Stomach (tissue), 9 donors: ENCODE data around the gene GGTA1. TPM values are rescaled to one million over a fixed set of nuclear protein-coding genes. Genes with fewer than 3 reads are reported as not detected.
"Not testable (repeated sequence)": the region's sequence is repeated elsewhere in the genome, so short reads cannot be mapped to it uniquely, and the experiment has no call there.

Source experiments
- DNase-seq, 2 donors: peaks; one replicate each; pipeline versions ENCODE4 v3.0.0 to v3.0.0-alpha.2; 2013 to 2019
- H3K27ac ChIP-seq, 5 donors: fragments of 200-600 bp in 4 of 5; sonication (generic) in 4 of 5; one replicate each; pipeline ENCODE4 v1.5.1; 2013 to 2019; ENCODE audit warnings: mild to moderate bottlenecking in 1 of 5, moderate library complexity in 1 of 5
- H3K27me3 ChIP-seq, 3 donors: fragments of 200-600 bp; sonication (generic); one replicate each; pipeline ENCODE4 v1.5.1; 2017 to 2019; ENCODE audit warnings: mixed run types in 1 of 3
- H3K36me3 ChIP-seq, 4 donors: fragments of 200-600 bp; sonication (generic); 1 replicate in 3 of 4; 2 replicates in 1 of 4; pipeline ENCODE4 v1.5.1; 2016 to 2019
- H3K4me1 ChIP-seq, 4 donors: fragments of 200-600 bp; sonication (generic); one replicate each; pipeline ENCODE4 v1.5.1; 2016 to 2019
- H3K4me3 ChIP-seq, 4 donors: fragments of 200-600 bp; sonication (generic) in 3 of 4; one replicate each; pipeline ENCODE4 v1.5.1; 2016 to 2019; ENCODE audit warnings: mild to moderate bottlenecking in 1 of 4
- H3K9me3 ChIP-seq, 4 donors: fragments of 200-600 bp; sonication (generic); one replicate each; pipeline ENCODE4 v1.5.1; 2016 to 2019
- CTCF ChIP-seq, 7 experiments: fragments of 450-650 bp in 4 of 7; fragments of 200-600 bp in 3 of 7; sonication (generic) in 3 of 7; IDR thresholded peaks; one replicate each; pipeline ENCODE4 v1.5.1; 2016 to 2019; ENCODE audit warnings: antibody characterized with exemption in 7 of 7, control low read depth in 2 of 7, mild to moderate bottlenecking in 1 of 7
- EP300 ChIP-seq: sonication (generic); formaldehyde crosslinking; IDR thresholded peaks from one replicate; pipeline ENCODE4 v1.6.1; 2017; ENCODE audit warnings: antibody characterized with exemption
- POLR2A ChIP-seq, 4 donors: fragments of 450-650 bp; IDR thresholded peaks; one replicate each; pipeline ENCODE4 v1.6.1; 2016; ENCODE audit warnings: antibody characterized with exemption in 4 of 4, control low read depth in 2 of 4, mild to moderate bottlenecking in 1 of 4, moderate library complexity in 1 of 4
- POLR2AphosphoS5 ChIP-seq, 3 donors: sonication (generic); formaldehyde crosslinking; IDR thresholded peaks; one replicate each; pipeline ENCODE4 v1.6.1; 2016; ENCODE audit warnings: antibody characterized with exemption in 3 of 3
- WGBS, 5 donors: extraction: QIAGEN DNeasy Blood & Tissue Kit in 3 of 5; methylation state at CpG; one replicate each; pipeline versions ENCODE4 v1.1.5 to v1.1.7; 2013 to 2018; 5-methylcytosine and 5-hydroxymethylcytosine counted together
- intact Hi-C: fragments of 100-400 bp; cut with DNase I; formaldehyde crosslinking; loops from one replicate; pipeline ENCODE4 v1.15.1; 2023; ENCODE audit warnings: low total_unique reads
- polyA plus RNA-seq, 3 donors: library from polyadenylated mRNA; stranded (reverse); fragments of 200-250 nt; gene quantifications; one replicate each; pipeline ENCODE4 v1.2.3, GENCODE V29; 2013
- total RNA-seq, 5 donors: library from RNA; depleted of rRNA; stranded (reverse); fragments of >200 nt; gene quantifications; one replicate each; pipeline versions ENCODE4 v1.1.0 to v1.2.3, GENCODE V29; 2014 to 2016
- donor health status: healthy with polysubstance abuse.
- donor health status: Bipolar disorder and iron deficiency.
- donor health status: healthy.

Gene GGTA1
- total and polyA plus RNA-seq, 8 donors = 6.2 to 19.6 (median 7.1) TPM; not detected in 1

GRCh38 chr9:121537283-121537682 lies 37.6 kb upstream of the GGTA1 start:
- H3K36me3 ChIP-seq = no peaks in the 10 kb centered on the region
- intact Hi-C loops = no loop called here
- H3K27ac ChIP-seq = no peak overlapping the region
- peak in 1 of 2 donors; percentile 33 for DNase-seq
- 23 to 34% (median 28%) methylated on average over 5 of the region's 5 CpGs for WGBS, 5 donors
- peaks cover 0 to 6% (median 2%) of the 10 kb centered on the region in 4 donors for H3K4me1 ChIP-seq
- H3K27me3 ChIP-seq = no peaks in the 10 kb centered on the region
- TF ChIP-seq EP300 (no peak), POLR2AphosphoS5 (IDR thresholded peaks at IDR 0.05) (no peak)
- H3K4me3 ChIP-seq = no peak overlapping the region
- H3K9me3 ChIP-seq = no peaks in the 10 kb centered on the region

GRCh38 chr9:121532881-121533280 lies 33.2 kb upstream of the GGTA1 start:
- WGBS, 5 donors = 89 to 94% (median 91%) methylated on average over 5 of the region's 5 CpGs
- intact Hi-C loops = no loop called here
- Histone ChIP-seq H3K4me3 (no peak overlapping the region), H3K4me1 (peaks cover 0 to 14% (median 3%) of the 10 kb centered on the region in 4 donors), H3K9me3 (no peaks in the 10 kb centered on the region), H3K36me3 (no peaks in the 10 kb centered on the region), H3K27me3 (no peaks in the 10 kb centered on the region), H3K27ac (no peak overlapping the region)
- TF ChIP-seq POLR2AphosphoS5 (IDR thresholded peaks at IDR 0.05) (no peak), EP300 (no peak), POLR2A (IDR thresholded peaks at IDR 0.05) (no peak), CTCF (IDR thresholded peaks at IDR 0.05) (no peak)
- DNase-seq = no peak

GRCh38 chr9:121529237-121529987 lies 29.8 kb upstream of the GGTA1 start:
- Histone ChIP-seq H3K27me3 (no peaks in the 10 kb centered on the region), H3K36me3 (no peaks in the 10 kb centered on the region), H3K4me3 (no peak overlapping the region), H3K9me3 (no peaks in the 10 kb centered on the region), H3K27ac (peak overlapping the region in 2 of 5 donors; percentile 11 to 23), H3K4me1 (peaks cover 0 to 10% (median 0%) of the 10 kb centered on the region in 4 donors)
- intact Hi-C loops = no loop called here
- TF ChIP-seq POLR2AphosphoS5 (IDR thresholded peaks at IDR 0.05) = peak in 1 of 3 donors; percentile 33
- TF ChIP-seq EP300 = no peak
- no peak for TF ChIP-seq POLR2A (IDR thresholded peaks at IDR 0.05)
- 25 to 35% (median 32%) methylated on average over 7 to 11 of the region's 11 CpGs for WGBS, 5 donors
- DNase-seq = peak; percentile 86 to 93

GRCh38 chr9:121528642-121529041 lies 29.0 kb upstream of the GGTA1 start:
- intact Hi-C loops = no loop called here
- no peak for DNase-seq
- no peak for TF ChIP-seq CTCF (IDR thresholded peaks at IDR 0.05)
- no peak for TF ChIP-seq POLR2A (IDR thresholded peaks at IDR 0.05)
- TF ChIP-seq EP300 = no peak
- TF ChIP-seq POLR2AphosphoS5 (IDR thresholded peaks at IDR 0.05) = no peak
- Histone ChIP-seq H3K9me3 (no peaks in the 10 kb centered on the region), H3K27me3 (no peaks in the 10 kb centered on the region), H3K4me3 (no peak overlapping the region), H3K36me3 (no peaks in the 10 kb centered on the region), H3K27ac (no peak overlapping the region), H3K4me1 (peaks cover 0 to 10% (median 0%) of the 10 kb centered on the region in 4 donors)

- intact Hi-C loops = no loop called here
- no peak overlapping the region for H3K4me3 ChIP-seq
- TF ChIP-seq EP300 (no peak), POLR2AphosphoS5 (IDR thresholded peaks at IDR 0.05) (no peak)
- peaks cover 0 to 10% (median 0%) of the 10 kb centered on the region in 4 donors for H3K4me1 ChIP-seq
- H3K27me3 ChIP-seq = no peaks in the 10 kb centered on the region
- H3K9me3 ChIP-seq = no peaks in the 10 kb centered on the region
- H3K27ac ChIP-seq = no peak overlapping the region
- 78 to 90% (median 83%) methylated on average over 6 to 16 of the region's 16 CpGs for WGBS, 5 donors
- no peak for DNase-seq
- H3K36me3 ChIP-seq = no peaks in the 10 kb centered on the region
Measured at GRCh38 chr9:121527371-121527770, 27.7 kb upstream of the GGTA1 start.

GRCh38 chr9:121519688-121520087 lies 20.0 kb upstream of the GGTA1 start:
- H3K4me1 ChIP-seq, H3K9me3 ChIP-seq, DNase-seq, H3K36me3 ChIP-seq, H3K27ac ChIP-seq, H3K4me3 ChIP-seq, H3K27me3 ChIP-seq, intact Hi-C loops: not testable (repeated sequence)
- WGBS, 5 donors = 82 to 91% (median 87%) methylated on average over 2 of the region's 2 CpGs
